ENCODE results near the gene PEPD.

Gene PEPD

DNA sequence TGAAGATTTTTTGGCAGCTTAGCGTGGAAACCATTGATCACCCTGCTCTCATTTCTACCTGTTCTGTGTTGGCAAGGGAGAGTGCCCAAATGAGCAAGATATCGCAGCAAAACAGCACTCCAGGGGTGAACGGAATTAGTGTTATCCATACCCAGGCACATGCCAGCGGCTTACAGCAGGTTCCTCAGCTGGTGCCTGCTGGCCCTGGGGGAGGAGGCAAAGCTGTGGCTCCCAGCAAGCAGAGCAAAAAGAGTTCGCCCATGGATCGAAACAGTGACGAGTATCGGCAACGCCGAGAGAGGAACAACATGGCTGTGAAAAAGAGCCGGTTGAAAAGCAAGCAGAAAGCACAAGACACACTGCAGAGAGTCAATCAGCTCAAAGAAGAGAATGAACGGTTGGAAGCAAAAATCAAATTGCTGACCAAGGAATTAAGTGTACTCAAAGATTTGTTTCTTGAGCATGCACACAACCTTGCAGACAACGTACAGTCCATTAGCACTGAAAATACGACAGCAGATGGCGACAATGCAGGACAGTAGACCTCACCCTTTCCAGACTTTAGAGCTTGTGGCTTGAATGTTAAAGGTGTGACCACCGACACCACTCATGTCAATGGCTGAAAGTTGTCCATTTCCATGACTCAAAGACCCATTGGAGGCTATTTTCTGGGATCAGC, 142.3 kb downstream of the PEPD start:
- Histone ChIP-seq H2BK120ac (ENCODE audit: low read depth, low read length) (no peak overlapping the region), H3K23ac (ENCODE audit: low read length in 2 of 2) (no peak overlapping the region), H3K18ac (ENCODE audit: low read depth in 1 of 2, low read length in 2 of 2) (no peak overlapping the region), H2BK15ac (ENCODE audit: low read depth, poor library complexity, severe bottlenecking) (no peak overlapping the region), H3K9me3 (ENCODE audit: control insufficient read depth, low read length) (no peaks in the 10 kb centered on the region), H2BK12ac (ENCODE audit: low read length in 2 of 2) (no peak overlapping the region), H3K36me3 (ENCODE audit: control insufficient read depth in 1 of 2, insufficient read depth in 2 of 2, low read depth in 1 of 2, low read length in 2 of 2) (peaks cover 13 to 20% of the 10 kb centered on the region in 2 experiments), H3K4me2 (ENCODE audit: low read length, poor library complexity, severe bottlenecking) (no peak overlapping the region), H3K27me3 (ENCODE audit: control insufficient read depth in 1 of 2, insufficient read depth in 1 of 2, low read length in 2 of 2) (no peaks in the 10 kb centered on the region), H4K91ac (ENCODE audit: low read length) (no peak overlapping the region), H3K14ac (ENCODE audit: low read length in 2 of 2) (no peak overlapping the region), H3K79me1 (replicated peaks; ENCODE audit: low read length, poor library complexity, severe bottlenecking) (peaks cover 29% of the 10 kb centered on the region), H3K27ac (ENCODE audit: low read length, poor library complexity, severe bottlenecking) (no peak overlapping the region), H3K4me3 (ENCODE audit: insufficient read depth in 1 of 2, low read depth in 1 of 2, low read length in 2 of 2) (no peak overlapping the region), H3K4me1 (ENCODE audit: control insufficient read depth, insufficient read depth, low read depth, low read length) (peaks cover 9% of the 10 kb centered on the region), H2AK5ac (ENCODE audit: low read length, severe bottlenecking) (no peak overlapping the region), H3K9ac (ENCODE audit: low read length) (no peak overlapping the region), H2AFZ (ENCODE audit: low read depth, low read length) (no peak overlapping the region), H2BK5ac (ENCODE audit: low read depth, low read length, poor library complexity, severe bottlenecking) (no peak overlapping the region), H3K4ac (ENCODE audit: low read depth in 1 of 2, low read length in 2 of 2) (no peak overlapping the region), H4K8ac (ENCODE audit: low read length) (no peak overlapping the region)
- WGBS: 96% methylated on average over 16 of the region's 16 CpGs
- DNase-seq: no peak

DNA sequence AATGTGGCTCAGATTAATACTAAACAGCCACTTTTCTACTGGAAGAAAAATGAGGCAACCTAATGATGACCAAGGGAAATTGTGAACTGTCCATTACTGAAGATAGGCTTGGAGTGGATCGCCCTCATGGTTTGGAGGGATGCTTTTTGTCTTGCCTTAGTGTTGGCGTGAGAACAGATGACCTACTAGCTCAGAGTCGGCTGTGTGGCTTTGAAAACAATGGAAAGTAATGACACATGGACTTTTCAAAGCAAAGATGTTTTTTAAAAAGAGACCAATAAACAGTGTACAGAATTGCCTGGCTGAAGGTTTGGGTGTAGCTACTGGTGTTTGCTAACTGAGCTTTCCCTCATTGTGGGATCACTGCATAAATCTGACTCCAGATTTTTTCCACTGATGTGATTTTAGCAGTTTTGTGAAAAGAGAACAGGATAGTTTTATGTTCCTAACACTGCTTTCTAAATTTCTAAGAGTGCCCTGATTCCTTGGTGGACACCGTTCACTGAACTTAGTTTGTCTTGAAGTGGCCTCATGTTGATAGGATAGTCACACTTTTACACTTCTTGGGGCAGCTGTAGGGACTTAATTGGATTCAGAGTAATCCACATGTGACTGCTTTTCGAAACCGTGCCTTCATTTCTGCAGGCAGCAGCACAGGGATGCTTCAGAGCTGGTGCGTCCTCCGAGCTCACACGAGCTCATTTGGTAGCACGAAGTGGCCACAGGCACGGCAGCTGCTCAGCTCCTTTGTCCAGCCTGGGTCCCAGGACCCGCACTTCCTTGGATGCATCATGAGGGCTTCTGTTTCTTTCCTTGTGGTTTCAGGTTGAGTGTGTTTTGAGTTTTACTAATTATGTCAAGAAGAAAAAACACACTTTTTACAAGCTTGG, 143.8 kb downstream of the PEPD start:
- no peak overlapping the region for H3K4me2 ChIP-seq (ENCODE audit: low read length, poor library complexity, severe bottlenecking)
- no peak overlapping the region for H3K18ac ChIP-seq (ENCODE audit: low read depth in 1 of 2, low read length in 2 of 2)
- no peak overlapping the region for H2BK12ac ChIP-seq (ENCODE audit: low read length in 2 of 2)
- no peak overlapping the region for H2BK120ac ChIP-seq (ENCODE audit: low read depth, low read length)
- H4K91ac ChIP-seq (ENCODE audit: low read length): no peak overlapping the region
- H2BK5ac ChIP-seq (ENCODE audit: low read depth, low read length, poor library complexity, severe bottlenecking): no peak overlapping the region
- no peak overlapping the region for H3K27ac ChIP-seq (ENCODE audit: low read length, poor library complexity, severe bottlenecking)
- 96% methylated on average over 11 of the region's 12 CpGs for WGBS
- peaks cover 18% of the 10 kb centered on the region for H3K79me1 ChIP-seq (replicated peaks; ENCODE audit: low read length, poor library complexity, severe bottlenecking)
- no peak overlapping the region for H3K9ac ChIP-seq (ENCODE audit: low read length)
- no peak overlapping the region for H3K4me3 ChIP-seq (ENCODE audit: insufficient read depth in 1 of 2, low read depth in 1 of 2, low read length in 2 of 2)
- no peak overlapping the region for H3K14ac ChIP-seq (ENCODE audit: low read length in 2 of 2)
- no peak overlapping the region for H4K8ac ChIP-seq (ENCODE audit: low read length)
- H3K4ac ChIP-seq (ENCODE audit: low read depth in 1 of 2, low read length in 2 of 2): no peak overlapping the region
- H3K4me1 ChIP-seq (ENCODE audit: control insufficient read depth, insufficient read depth, low read depth, low read length): peaks cover 9% of the 10 kb centered on the region
- H3K9me3 ChIP-seq (ENCODE audit: control insufficient read depth, low read length): no peaks in the 10 kb centered on the region
- H2BK15ac ChIP-seq (ENCODE audit: low read depth, poor library complexity, severe bottlenecking): no peak overlapping the region
- no peak overlapping the region for H2AFZ ChIP-seq (ENCODE audit: low read depth, low read length)
- no peak overlapping the region for H2AK5ac ChIP-seq (ENCODE audit: low read length, severe bottlenecking)
- no peak overlapping the region for H3K23ac ChIP-seq (ENCODE audit: low read length in 2 of 2)
- peaks cover 7 to 20% of the 10 kb centered on the region in 2 experiments for H3K36me3 ChIP-seq (ENCODE audit: control insufficient read depth in 1 of 2, insufficient read depth in 2 of 2, low read depth in 1 of 2, low read length in 2 of 2)
- DNase-seq: peak; percentile 10
- no peaks in the 10 kb centered on the region for H3K27me3 ChIP-seq (ENCODE audit: control insufficient read depth in 1 of 2, insufficient read depth in 1 of 2, low read length in 2 of 2)

DNA sequence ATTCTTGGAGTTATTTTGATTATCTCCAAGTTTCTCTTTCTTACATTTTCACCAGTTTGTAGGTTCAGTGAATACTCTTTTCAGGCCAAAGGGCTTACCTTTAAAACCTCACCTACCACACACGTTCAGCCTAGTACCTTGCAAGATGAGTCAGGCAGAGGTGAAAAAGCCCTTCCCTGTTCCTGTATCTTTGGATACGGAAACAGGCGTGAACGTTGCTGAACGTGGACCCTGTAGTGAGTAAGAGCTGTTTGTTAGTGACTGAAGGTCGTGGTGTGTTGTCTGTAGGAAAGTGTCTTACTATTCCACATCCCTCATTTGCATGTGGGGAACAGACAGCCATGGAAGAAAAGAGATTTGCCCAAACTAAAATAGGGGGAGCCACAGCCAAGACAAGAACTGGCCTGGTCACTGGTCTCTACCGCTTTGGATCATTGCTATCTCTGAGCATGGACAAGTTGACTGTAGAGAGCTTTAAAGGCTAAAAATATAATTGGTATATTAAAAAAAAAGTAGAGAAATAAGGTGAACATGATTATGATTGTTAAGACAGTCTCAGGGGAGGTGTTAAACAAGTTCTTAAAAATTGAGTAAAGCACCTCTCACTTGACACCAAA, 144.5 kb downstream of the PEPD start:
- Histone ChIP-seq H3K14ac (ENCODE audit: low read length in 2 of 2) (no peak overlapping the region), H4K8ac (ENCODE audit: low read length) (no peak overlapping the region), H3K27me3 (ENCODE audit: control insufficient read depth in 1 of 2, insufficient read depth in 1 of 2, low read length in 2 of 2) (no peaks in the 10 kb centered on the region), H3K4ac (ENCODE audit: low read depth in 1 of 2, low read length in 2 of 2) (no peak overlapping the region), H3K79me1 (replicated peaks; ENCODE audit: low read length, poor library complexity, severe bottlenecking) (peaks cover 14% of the 10 kb centered on the region), H3K27ac (ENCODE audit: low read length, poor library complexity, severe bottlenecking) (no peak overlapping the region), H3K4me2 (ENCODE audit: low read length, poor library complexity, severe bottlenecking) (no peak overlapping the region), H4K91ac (ENCODE audit: low read length) (no peak overlapping the region), H2BK5ac (ENCODE audit: low read depth, low read length, poor library complexity, severe bottlenecking) (no peak overlapping the region), H2BK15ac (ENCODE audit: low read depth, poor library complexity, severe bottlenecking) (no peak overlapping the region), H3K36me3 (ENCODE audit: control insufficient read depth in 1 of 2, insufficient read depth in 2 of 2, low read depth in 1 of 2, low read length in 2 of 2) (peaks cover 7 to 20% of the 10 kb centered on the region in 2 experiments), H3K9ac (ENCODE audit: low read length) (no peak overlapping the region), H3K4me3 (ENCODE audit: insufficient read depth in 1 of 2, low read depth in 1 of 2, low read length in 2 of 2) (no peak overlapping the region), H2BK120ac (ENCODE audit: low read depth, low read length) (no peak overlapping the region), H2BK12ac (ENCODE audit: low read length in 2 of 2) (no peak overlapping the region), H3K18ac (ENCODE audit: low read depth in 1 of 2, low read length in 2 of 2) (no peak overlapping the region), H2AK5ac (ENCODE audit: low read length, severe bottlenecking) (peak overlapping the region; percentile 3), H2AFZ (ENCODE audit: low read depth, low read length) (no peak overlapping the region), H3K23ac (ENCODE audit: low read length in 2 of 2) (no peak overlapping the region), H3K4me1 (ENCODE audit: control insufficient read depth, insufficient read depth, low read depth, low read length) (peaks cover 9% of the 10 kb centered on the region), H3K9me3 (ENCODE audit: control insufficient read depth, low read length) (no peaks in the 10 kb centered on the region)
- peak; percentile 4 for DNase-seq
- 92% methylated on average over 6 of the region's 7 CpGs for WGBS

DNA sequence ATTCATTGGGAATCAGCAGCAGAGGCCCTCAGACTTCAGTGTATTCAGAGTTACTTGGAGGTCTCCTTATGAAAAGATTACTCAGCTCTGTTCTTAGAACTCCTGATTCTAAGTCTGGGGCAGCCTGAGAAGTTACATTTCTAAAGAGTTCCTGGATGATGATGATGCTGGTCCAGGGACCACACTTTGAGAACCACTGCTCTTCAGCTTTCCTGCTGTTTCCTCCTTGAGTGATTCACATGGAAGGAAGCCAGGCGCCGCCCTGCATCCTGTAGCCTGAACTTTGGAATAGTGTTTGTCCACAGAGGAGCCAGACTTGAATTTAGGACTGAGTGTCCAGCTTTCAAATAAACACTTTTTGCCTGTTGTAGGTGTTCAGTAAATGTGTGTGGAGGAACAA, 145.2 kb downstream of the PEPD start:
- no peak overlapping the region for H3K14ac ChIP-seq (ENCODE audit: low read length in 2 of 2)
- no peak overlapping the region for H3K23ac ChIP-seq (ENCODE audit: low read length in 2 of 2)
- H3K27ac ChIP-seq (ENCODE audit: low read length, poor library complexity, severe bottlenecking): no peak overlapping the region
- no peak overlapping the region for H3K4ac ChIP-seq (ENCODE audit: low read depth in 1 of 2, low read length in 2 of 2)
- no peaks in the 10 kb centered on the region for H3K9me3 ChIP-seq (ENCODE audit: control insufficient read depth, low read length)
- no peak overlapping the region for H3K4me3 ChIP-seq (ENCODE audit: insufficient read depth in 1 of 2, low read depth in 1 of 2, low read length in 2 of 2)
- H4K91ac ChIP-seq (ENCODE audit: low read length): no peak overlapping the region
- H3K9ac ChIP-seq (ENCODE audit: low read length): no peak overlapping the region
- 56% methylated on average over 2 of the region's 2 CpGs for WGBS
- H2AFZ ChIP-seq (ENCODE audit: low read depth, low read length): no peak overlapping the region
- DNase-seq: peak; percentile 79
- peaks cover 9% of the 10 kb centered on the region for H3K4me1 ChIP-seq (ENCODE audit: control insufficient read depth, insufficient read depth, low read depth, low read length)
- H2AK5ac ChIP-seq (ENCODE audit: low read length, severe bottlenecking): no peak overlapping the region
- no peak overlapping the region for H2BK12ac ChIP-seq (ENCODE audit: low read length in 2 of 2)
- H2BK15ac ChIP-seq (ENCODE audit: low read depth, poor library complexity, severe bottlenecking): no peak overlapping the region
- peaks cover 7 to 17% of the 10 kb centered on the region in 2 experiments for H3K36me3 ChIP-seq (ENCODE audit: control insufficient read depth in 1 of 2, insufficient read depth in 2 of 2, low read depth in 1 of 2, low read length in 2 of 2)
- H4K8ac ChIP-seq (ENCODE audit: low read length): no peak overlapping the region
- no peak overlapping the region for H2BK5ac ChIP-seq (ENCODE audit: low read depth, low read length, poor library complexity, severe bottlenecking)
- no peaks in the 10 kb centered on the region for H3K27me3 ChIP-seq (ENCODE audit: control insufficient read depth in 1 of 2, insufficient read depth in 1 of 2, low read length in 2 of 2)
- H2BK120ac ChIP-seq (ENCODE audit: low read depth, low read length): no peak overlapping the region
- no peak overlapping the region for H3K18ac ChIP-seq (ENCODE audit: low read depth in 1 of 2, low read length in 2 of 2)
- peaks cover 12% of the 10 kb centered on the region for H3K79me1 ChIP-seq (replicated peaks; ENCODE audit: low read length, poor library complexity, severe bottlenecking)
- H3K4me2 ChIP-seq (ENCODE audit: low read length, poor library complexity, severe bottlenecking): no peak overlapping the region

Data from mesenchymal stem cell (in vitro differentiated cells and primary cell).